Measurements from ENCODE around the gene LRRIQ1. TPM values are rescaled to one million over a fixed set of nuclear protein-coding genes. Genes with fewer than 3 reads are reported as not detected.

LRRIQ1 gene
- total and polyA plus RNA-seq, 2 of the 8 experiments (the other 6 are each of a cell fraction or from before 2014, with no cell fraction given): 0.24 to 0.76 TPM

DNA sequence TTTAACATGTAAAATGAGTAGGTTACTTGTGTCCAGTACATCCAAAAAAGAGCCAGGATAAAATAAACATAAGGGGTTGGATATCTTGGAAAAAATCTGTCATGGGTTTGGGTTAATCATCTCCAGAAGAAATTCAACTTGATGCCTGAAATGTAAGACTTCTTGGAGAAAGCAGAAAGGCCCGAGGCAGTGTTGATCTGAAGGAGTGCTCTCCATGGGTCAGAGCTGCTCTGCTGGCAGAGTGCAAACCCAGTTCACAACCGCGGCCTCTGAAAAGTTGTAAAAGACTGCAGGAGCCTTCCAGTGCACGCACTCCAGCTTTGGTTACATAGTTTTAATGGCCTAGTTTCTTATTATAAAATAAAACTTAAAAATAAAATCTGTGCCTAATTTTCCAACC lies 146.5 kb downstream of the LRRIQ1 start (continued):
- TF ChIP-seq, protein P1, sequence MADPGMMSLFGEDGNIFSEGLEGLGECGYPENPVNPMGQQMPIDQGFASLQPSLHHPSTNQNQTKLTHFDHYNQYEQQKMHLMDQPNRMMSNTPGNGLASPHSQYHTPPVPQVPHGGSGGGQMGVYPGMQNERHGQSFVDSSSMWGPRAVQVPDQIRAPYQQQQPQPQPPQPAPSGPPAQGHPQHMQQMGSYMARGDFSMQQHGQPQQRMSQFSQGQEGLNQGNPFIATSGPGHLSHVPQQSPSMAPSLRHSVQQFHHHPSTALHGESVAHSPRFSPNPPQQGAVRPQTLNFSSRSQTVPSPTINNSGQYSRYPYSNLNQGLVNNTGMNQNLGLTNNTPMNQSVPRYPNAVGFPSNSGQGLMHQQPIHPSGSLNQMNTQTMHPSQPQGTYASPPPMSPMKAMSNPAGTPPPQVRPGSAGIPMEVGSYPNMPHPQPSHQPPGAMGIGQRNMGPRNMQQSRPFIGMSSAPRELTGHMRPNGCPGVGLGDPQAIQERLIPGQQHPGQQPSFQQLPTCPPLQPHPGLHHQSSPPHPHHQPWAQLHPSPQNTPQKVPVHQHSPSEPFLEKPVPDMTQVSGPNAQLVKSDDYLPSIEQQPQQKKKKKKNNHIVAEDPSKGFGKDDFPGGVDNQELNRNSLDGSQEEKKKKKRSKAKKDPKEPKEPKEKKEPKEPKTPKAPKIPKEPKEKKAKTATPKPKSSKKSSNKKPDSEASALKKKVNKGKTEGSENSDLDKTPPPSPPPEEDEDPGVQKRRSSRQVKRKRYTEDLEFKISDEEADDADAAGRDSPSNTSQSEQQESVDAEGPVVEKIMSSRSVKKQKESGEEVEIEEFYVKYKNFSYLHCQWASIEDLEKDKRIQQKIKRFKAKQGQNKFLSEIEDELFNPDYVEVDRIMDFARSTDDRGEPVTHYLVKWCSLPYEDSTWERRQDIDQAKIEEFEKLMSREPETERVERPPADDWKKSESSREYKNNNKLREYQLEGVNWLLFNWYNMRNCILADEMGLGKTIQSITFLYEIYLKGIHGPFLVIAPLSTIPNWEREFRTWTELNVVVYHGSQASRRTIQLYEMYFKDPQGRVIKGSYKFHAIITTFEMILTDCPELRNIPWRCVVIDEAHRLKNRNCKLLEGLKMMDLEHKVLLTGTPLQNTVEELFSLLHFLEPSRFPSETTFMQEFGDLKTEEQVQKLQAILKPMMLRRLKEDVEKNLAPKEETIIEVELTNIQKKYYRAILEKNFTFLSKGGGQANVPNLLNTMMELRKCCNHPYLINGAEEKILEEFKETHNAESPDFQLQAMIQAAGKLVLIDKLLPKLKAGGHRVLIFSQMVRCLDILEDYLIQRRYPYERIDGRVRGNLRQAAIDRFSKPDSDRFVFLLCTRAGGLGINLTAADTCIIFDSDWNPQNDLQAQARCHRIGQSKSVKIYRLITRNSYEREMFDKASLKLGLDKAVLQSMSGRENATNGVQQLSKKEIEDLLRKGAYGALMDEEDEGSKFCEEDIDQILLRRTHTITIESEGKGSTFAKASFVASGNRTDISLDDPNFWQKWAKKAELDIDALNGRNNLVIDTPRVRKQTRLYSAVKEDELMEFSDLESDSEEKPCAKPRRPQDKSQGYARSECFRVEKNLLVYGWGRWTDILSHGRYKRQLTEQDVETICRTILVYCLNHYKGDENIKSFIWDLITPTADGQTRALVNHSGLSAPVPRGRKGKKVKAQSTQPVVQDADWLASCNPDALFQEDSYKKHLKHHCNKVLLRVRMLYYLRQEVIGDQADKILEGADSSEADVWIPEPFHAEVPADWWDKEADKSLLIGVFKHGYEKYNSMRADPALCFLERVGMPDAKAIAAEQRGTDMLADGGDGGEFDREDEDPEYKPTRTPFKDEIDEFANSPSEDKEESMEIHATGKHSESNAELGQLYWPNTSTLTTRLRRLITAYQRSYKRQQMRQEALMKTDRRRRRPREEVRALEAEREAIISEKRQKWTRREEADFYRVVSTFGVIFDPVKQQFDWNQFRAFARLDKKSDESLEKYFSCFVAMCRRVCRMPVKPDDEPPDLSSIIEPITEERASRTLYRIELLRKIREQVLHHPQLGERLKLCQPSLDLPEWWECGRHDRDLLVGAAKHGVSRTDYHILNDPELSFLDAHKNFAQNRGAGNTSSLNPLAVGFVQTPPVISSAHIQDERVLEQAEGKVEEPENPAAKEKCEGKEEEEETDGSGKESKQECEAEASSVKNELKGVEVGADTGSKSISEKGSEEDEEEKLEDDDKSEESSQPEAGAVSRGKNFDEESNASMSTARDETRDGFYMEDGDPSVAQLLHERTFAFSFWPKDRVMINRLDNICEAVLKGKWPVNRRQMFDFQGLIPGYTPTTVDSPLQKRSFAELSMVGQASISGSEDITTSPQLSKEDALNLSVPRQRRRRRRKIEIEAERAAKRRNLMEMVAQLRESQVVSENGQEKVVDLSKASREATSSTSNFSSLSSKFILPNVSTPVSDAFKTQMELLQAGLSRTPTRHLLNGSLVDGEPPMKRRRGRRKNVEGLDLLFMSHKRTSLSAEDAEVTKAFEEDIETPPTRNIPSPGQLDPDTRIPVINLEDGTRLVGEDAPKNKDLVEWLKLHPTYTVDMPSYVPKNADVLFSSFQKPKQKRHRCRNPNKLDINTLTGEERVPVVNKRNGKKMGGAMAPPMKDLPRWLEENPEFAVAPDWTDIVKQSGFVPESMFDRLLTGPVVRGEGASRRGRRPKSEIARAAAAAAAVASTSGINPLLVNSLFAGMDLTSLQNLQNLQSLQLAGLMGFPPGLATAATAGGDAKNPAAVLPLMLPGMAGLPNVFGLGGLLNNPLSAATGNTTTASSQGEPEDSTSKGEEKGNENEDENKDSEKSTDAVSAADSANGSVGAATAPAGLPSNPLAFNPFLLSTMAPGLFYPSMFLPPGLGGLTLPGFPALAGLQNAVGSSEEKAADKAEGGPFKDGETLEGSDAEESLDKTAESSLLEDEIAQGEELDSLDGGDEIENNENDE (IDR thresholded peaks at IDR 0.05; ENCODE audit: insufficient replicate concordance, low read length): no peak
- no peak for TF ChIP-seq SIRT6 (IDR thresholded peaks at IDR 0.05; ENCODE audit: low read length)
- TF ChIP-seq RBBP5 (IDR thresholded peaks at IDR 0.05; ENCODE audit: borderline replicate concordance, low read depth, low read length): no peak
- TF ChIP-seq KDM4A (IDR thresholded peaks at IDR 0.05; ENCODE audit: low read depth, low read length, severe bottlenecking): no peak
- no peak for TF ChIP-seq CHD1 (IDR thresholded peaks at IDR 0.05; ENCODE audit: low read depth, low read length)

Data from H1 (cell line).